ENCODE results near the gene SEMA3C.

SEMA3C gene

GRCh38 chr7:80890426-80891258 lies 28.2 kb downstream of the SEMA3C start:
- in situ Hi-C loops (cut with HindIII; ENCODE audit: low sequenced_read_pairs) = no loop called here

- in situ Hi-C loops (cut with HindIII; ENCODE audit: low sequenced_read_pairs) = no loop called here
Measured at GRCh38 chr7:80889525-80889924, 29.3 kb downstream of the SEMA3C start.

- in situ Hi-C loops (cut with HindIII; ENCODE audit: low sequenced_read_pairs) = no loop called here
Measured at GRCh38 chr7:80885757-80886156, 33.1 kb downstream of the SEMA3C start.

- in situ Hi-C loops (cut with HindIII; ENCODE audit: low sequenced_read_pairs) = no loop called here
Measured at GRCh38 chr7:80884511-80885195, 34.2 kb downstream of the SEMA3C start.

- in situ Hi-C loops (cut with HindIII; ENCODE audit: low sequenced_read_pairs) = no loop called here
Measured at GRCh38 chr7:80883154-80884025, 35.5 kb downstream of the SEMA3C start.

GRCh38 chr7:80882213-80882801 lies 36.5 kb downstream of the SEMA3C start:
- in situ Hi-C loops (cut with HindIII; ENCODE audit: low sequenced_read_pairs) = no loop called here

GRCh38 chr7:80881351-80881900 lies 37.4 kb downstream of the SEMA3C start:
- in situ Hi-C loops (cut with HindIII; ENCODE audit: low sequenced_read_pairs) = no loop called here

GRCh38 chr7:80879849-80880248 lies 39.0 kb downstream of the SEMA3C start:
- in situ Hi-C loops (cut with HindIII; ENCODE audit: low sequenced_read_pairs) = no loop called here

GRCh38 chr7:80876894-80877414 lies 41.9 kb downstream of the SEMA3C start:
- in situ Hi-C loops (cut with HindIII; ENCODE audit: low sequenced_read_pairs) = no loop called here

- in situ Hi-C loops (cut with HindIII; ENCODE audit: low sequenced_read_pairs) = no loop called here
Measured at GRCh38 chr7:80875537-80876120, 43.2 kb downstream of the SEMA3C start.

- in situ Hi-C loops (cut with HindIII; ENCODE audit: low sequenced_read_pairs) = no loop called here
Measured at GRCh38 chr7:80873140-80873539, 45.7 kb downstream of the SEMA3C start.

- in situ Hi-C loops (cut with HindIII; ENCODE audit: low sequenced_read_pairs) = no loop called here
Measured at GRCh38 chr7:80871228-80871627, 47.6 kb downstream of the SEMA3C start.

- in situ Hi-C loops (cut with HindIII; ENCODE audit: low sequenced_read_pairs) = no loop called here
Measured at GRCh38 chr7:80870813-80871212, 48.0 kb downstream of the SEMA3C start.

GRCh38 chr7:80869821-80870751 lies 48.8 kb downstream of the SEMA3C start:
- in situ Hi-C loops (cut with HindIII; ENCODE audit: low sequenced_read_pairs) = no loop called here

GRCh38 chr7:80869106-80869784 lies 49.6 kb downstream of the SEMA3C start:
- in situ Hi-C loops (cut with HindIII; ENCODE audit: low sequenced_read_pairs) = no loop called here

GRCh38 chr7:80868566-80868965 lies 50.3 kb downstream of the SEMA3C start:
- in situ Hi-C loops (cut with HindIII; ENCODE audit: low sequenced_read_pairs) = no loop called here

- in situ Hi-C loops (cut with HindIII; ENCODE audit: low sequenced_read_pairs) = no loop called here
Measured at GRCh38 chr7:80860554-80860953, 58.3 kb downstream of the SEMA3C start.

- in situ Hi-C loops (cut with HindIII; ENCODE audit: low sequenced_read_pairs) = no loop called here
Measured at GRCh38 chr7:80859272-80859970, 59.4 kb downstream of the SEMA3C start.

Measured in endothelial cell of hepatic sinusoid (primary cell).